Natural killer cell (primary cell): Measurements from ENCODE around the gene GSTK1. TPM values are rescaled to one million over a fixed set of nuclear protein-coding genes. Genes with fewer than 3 reads are reported as not detected.
A peak's percentile ranks its signal among the peaks of the same experiment; 100 is the strongest.

ENCODE experiments used
- ATAC-seq, 3 donors: fragments of 150-1000 bp in 2 of 3; fragments of 200-7000 bp in 1 of 3; cut with Tn5 transposase; 1 replicate in 1 of 3; 2 replicates in 2 of 3; pipeline ENCODE4 v1.10.0; 2021; ENCODE audit warnings: mild to moderate bottlenecking in 2 of 3, moderate library complexity in 2 of 3
- DNase-seq, 2 donors: peaks; one replicate each; pipeline versions ENCODE4 v3.0.0 to v3.0.0-alpha.2; 2013 to 2021; ENCODE audit warnings: mixed read lengths in 1 of 2
- H3K27ac ChIP-seq: one replicate; pipeline ENCODE4 v1.5.1; 2013; ENCODE audit warnings: mild to moderate bottlenecking, low read length
- H3K27me3 ChIP-seq: one replicate; pipeline ENCODE4 v1.6.1; 2013; ENCODE audit warnings: low read length; ENCODE audit not compliant: control insufficient read depth, insufficient read depth
- H3K36me3 ChIP-seq: one replicate; pipeline ENCODE4 v1.6.1; 2013; ENCODE audit warnings: low read length; ENCODE audit not compliant: control insufficient read depth, insufficient read depth
- H3K4me1 ChIP-seq: one replicate; pipeline ENCODE4 v1.6.1; 2013; ENCODE audit warnings: low read length; ENCODE audit not compliant: control insufficient read depth, insufficient read depth
- H3K4me3 ChIP-seq: one replicate; pipeline ENCODE4 v1.5.1; 2013; ENCODE audit warnings: low read length
- H3K9me3 ChIP-seq: one replicate; pipeline ENCODE4 v1.6.1; 2013; ENCODE audit warnings: low read length; ENCODE audit not compliant: control insufficient read depth, insufficient read depth
- H3K27ac Mint-ChIP-seq, 2 donors: one replicate each; pipeline ENCODE4 v1.8.0; 2022; ENCODE audit warnings: mild to moderate bottlenecking in 2 of 2, mixed read lengths in 2 of 2, moderate library complexity in 1 of 2
- H3K27me3 Mint-ChIP-seq, 2 donors: one replicate each; pipeline ENCODE4 v1.8.0; 2022; ENCODE audit warnings: low read depth in 2 of 2, mixed read lengths in 2 of 2
- H3K36me3 Mint-ChIP-seq: one replicate; pipeline ENCODE4 v1.8.0; 2022; ENCODE audit warnings: mixed read lengths
- H3K4me1 Mint-ChIP-seq, 2 donors: one replicate each; pipeline ENCODE4 v1.8.0; 2022; ENCODE audit warnings: mixed read lengths in 2 of 2
- H3K4me3 Mint-ChIP-seq: one replicate; pipeline ENCODE4 v1.8.0; 2022; ENCODE audit warnings: mild to moderate bottlenecking, moderate library complexity, mixed read lengths
- H3K9me3 Mint-ChIP-seq, 2 donors: one replicate each; pipeline ENCODE4 v1.8.0; 2022; ENCODE audit warnings: mixed read lengths in 2 of 2
- WGBS: methylation state at CpG from one replicate; pipeline ENCODE4 v1.1.7; 2013; ENCODE audit warnings: missing lambda C conversion rate; ENCODE audit not compliant: insufficient coverage; 5-methylcytosine and 5-hydroxymethylcytosine counted together
- intact Hi-C: fragments of 100-400 bp; cut with micrococcal nuclease; formaldehyde crosslinking; loops from one replicate; pipeline ENCODE4 v1.14.2; 2022
- total RNA-seq, 4 donors: library from RNA; stranded (reverse); fragments of 120-200 nt in 1 of 4; gene quantifications; one replicate each; pipeline versions ENCODE4 v1.2.3 to v1.2.4, GENCODE V29; 2013 to 2022
- TF ChIP-seq, protein P1 (sequence below): fragments of 200-600 bp; IDR thresholded peaks from one replicate; pipeline ENCODE4 v1.8.0; 2022; ENCODE audit warnings: antibody characterized with exemption

The GSTK1 gene
- total RNA-seq, 3 donors from 2014 or later (not counting 1 experiment from before 2014, with no cell fraction given), result 159 to 215 (median 181) TPM

DNA sequence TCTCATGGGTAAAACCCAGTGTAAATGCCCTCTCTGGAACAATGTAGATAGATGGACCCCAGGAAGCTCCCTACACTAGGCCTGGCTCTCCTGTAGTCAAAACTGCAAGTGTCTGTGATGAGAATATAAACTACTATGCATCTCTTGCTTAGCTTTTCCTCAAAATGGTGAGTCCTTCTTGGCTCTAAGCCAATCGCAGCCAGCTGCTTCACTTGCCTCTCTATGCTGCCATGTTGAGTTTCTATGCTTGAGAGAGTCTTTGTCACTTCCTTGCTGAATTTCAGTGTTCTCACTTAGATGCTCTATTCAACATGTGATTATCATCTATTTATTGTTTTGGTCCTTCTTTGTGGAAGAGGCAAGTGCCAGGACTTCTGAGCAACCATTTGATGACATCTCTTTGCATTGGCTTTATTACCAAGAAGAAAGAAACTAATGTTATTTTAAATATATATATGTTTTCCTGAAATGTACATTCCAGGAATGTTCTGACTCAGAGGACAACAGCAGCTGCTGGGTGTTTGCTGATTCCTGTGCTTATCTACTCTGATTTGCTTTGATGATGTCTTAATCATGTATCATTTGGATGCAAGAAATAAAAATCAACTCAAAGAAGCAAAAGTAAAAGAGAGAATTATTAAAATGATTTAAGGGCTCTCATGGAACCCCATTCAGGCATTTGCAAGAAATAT, 24.8 kb upstream of the GSTK1 start:
- TF ChIP-seq, protein P1, sequence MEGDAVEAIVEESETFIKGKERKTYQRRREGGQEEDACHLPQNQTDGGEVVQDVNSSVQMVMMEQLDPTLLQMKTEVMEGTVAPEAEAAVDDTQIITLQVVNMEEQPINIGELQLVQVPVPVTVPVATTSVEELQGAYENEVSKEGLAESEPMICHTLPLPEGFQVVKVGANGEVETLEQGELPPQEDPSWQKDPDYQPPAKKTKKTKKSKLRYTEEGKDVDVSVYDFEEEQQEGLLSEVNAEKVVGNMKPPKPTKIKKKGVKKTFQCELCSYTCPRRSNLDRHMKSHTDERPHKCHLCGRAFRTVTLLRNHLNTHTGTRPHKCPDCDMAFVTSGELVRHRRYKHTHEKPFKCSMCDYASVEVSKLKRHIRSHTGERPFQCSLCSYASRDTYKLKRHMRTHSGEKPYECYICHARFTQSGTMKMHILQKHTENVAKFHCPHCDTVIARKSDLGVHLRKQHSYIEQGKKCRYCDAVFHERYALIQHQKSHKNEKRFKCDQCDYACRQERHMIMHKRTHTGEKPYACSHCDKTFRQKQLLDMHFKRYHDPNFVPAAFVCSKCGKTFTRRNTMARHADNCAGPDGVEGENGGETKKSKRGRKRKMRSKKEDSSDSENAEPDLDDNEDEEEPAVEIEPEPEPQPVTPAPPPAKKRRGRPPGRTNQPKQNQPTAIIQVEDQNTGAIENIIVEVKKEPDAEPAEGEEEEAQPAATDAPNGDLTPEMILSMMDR, result no peak
- 85% methylated on average over 1 of the region's 1 CpG for WGBS
- Histone ChIP-seq H3K9me3 (no peaks in the 10 kb centered on the region), H3K36me3 (no peaks in the 10 kb centered on the region), H3K4me1 (peaks cover 3% of the 10 kb centered on the region), H3K27me3 (no peaks in the 10 kb centered on the region), H3K4me3 (no peak overlapping the region), H3K27ac (no peak overlapping the region)
- Mint-ChIP-seq H3K9me3 (peaks cover 2 to 12% of the 10 kb centered on the region in 2 donors), H3K36me3 (peaks cover 22% of the 10 kb centered on the region), H3K4me1 (no peaks in the 10 kb centered on the region), H3K27me3 (peaks cover 20 to 35% of the 10 kb centered on the region in 2 donors), H3K4me3 (no peak overlapping the region), H3K27ac (no peak overlapping the region)
- no peak for ATAC-seq
- intact Hi-C loops, result no loop called here
- no peak for DNase-seq

DNA sequence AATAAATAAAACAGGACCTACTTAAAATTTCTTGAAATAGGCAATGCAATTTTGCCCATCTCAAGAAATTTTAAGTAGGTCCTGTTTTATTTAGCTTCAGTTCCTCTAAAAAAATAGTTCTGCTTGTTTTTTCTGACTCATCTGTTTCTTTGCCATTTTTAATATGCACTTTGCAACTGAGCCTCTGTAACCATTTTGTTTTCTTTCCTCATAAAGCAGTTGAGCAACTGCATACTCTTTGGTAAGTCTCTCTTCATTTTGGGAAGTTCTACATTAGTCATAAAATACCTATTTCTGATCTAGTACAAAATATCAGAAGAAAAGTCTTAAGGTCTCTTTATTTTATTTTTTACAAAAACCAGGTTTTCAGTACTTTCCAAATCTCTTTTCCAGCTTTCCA, 23.4 kb upstream of the GSTK1 start:
- intact Hi-C loops, result loop anchor here (1.0 to 2.0 kb wide), 2 partner anchors 65 to 176 kb away; no protein-coding TSS in a partner anchor
- H3K27me3 ChIP-seq, result no peaks in the 10 kb centered on the region
- Mint-ChIP-seq H3K9me3 (peaks cover 2 to 12% of the 10 kb centered on the region in 2 donors), H3K4me3 (no peak overlapping the region), H3K27ac (no peak overlapping the region), H3K27me3 (peaks cover 20 to 41% of the 10 kb centered on the region in 2 donors), H3K4me1 (no peaks in the 10 kb centered on the region), H3K36me3 (peaks cover 22% of the 10 kb centered on the region)
- no peak for DNase-seq
- H3K9me3 ChIP-seq, result no peaks in the 10 kb centered on the region
- H3K36me3 ChIP-seq, result no peaks in the 10 kb centered on the region
- H3K27ac ChIP-seq, result no peak overlapping the region
- H3K4me1 ChIP-seq, result peaks cover 3% of the 10 kb centered on the region
- ATAC-seq, result no peak
- TF ChIP-seq, protein P1, result no peak
- H3K4me3 ChIP-seq, result no peak overlapping the region

DNA sequence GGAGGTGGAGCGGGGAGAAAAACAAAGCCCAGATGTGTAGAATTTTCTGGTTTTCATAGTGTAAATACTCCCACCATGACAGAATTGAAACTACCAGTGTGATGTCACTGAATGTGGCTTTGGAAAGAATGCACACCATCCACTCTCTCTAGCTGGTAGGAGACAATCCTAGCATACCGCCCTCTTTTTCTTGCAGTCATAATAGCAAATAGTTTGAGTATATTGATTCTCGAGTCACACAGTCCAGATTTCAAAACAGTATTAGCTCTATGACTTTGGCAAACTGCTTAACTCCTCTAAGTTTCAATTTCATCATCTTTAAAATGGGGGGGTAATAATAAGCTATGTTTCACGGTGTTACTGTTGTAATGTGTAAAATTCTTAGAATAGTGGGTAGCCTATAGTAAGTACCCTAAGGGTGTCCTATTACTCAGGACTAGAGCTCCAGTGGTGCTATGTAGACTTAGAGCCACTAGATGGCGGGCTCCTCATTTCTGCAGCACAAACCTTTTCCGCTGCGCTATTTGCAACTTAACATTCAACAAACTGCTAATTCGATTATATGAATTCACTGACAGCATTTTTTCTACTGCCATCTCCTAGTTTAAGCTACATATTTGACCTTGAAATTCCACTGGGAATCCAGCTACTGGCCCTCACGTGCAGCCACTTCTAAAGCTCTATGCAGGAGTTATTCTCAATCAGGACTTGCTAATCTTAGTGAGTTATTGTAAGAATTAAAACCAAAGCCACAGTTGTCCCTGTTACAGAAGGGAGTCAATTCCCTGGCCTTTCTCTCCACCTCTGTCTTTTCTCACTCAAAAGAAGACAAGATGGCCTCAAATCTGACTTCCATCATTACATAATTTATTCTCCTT, 22.7 kb upstream of the GSTK1 start:
- Mint-ChIP-seq H3K9me3 (peaks cover 2 to 12% of the 10 kb centered on the region in 2 donors), H3K36me3 (peaks cover 19% of the 10 kb centered on the region), H3K27me3 (peaks cover 16 to 36% of the 10 kb centered on the region in 2 donors), H3K4me1 (peaks cover 0 to 3% of the 10 kb centered on the region in 2 donors), H3K4me3 (no peak overlapping the region), H3K27ac (no peak overlapping the region)
- no peaks in the 10 kb centered on the region for H3K9me3 ChIP-seq
- no peaks in the 10 kb centered on the region for H3K36me3 ChIP-seq
- intact Hi-C loops, result loop anchor here (1.0 to 2.0 kb wide), 2 partner anchors 64 to 176 kb away; no protein-coding TSS in a partner anchor
- TF ChIP-seq, protein P1, result peak; percentile 97
- peak; percentile 37 to 88 for DNase-seq
- no peak overlapping the region for H3K4me3 ChIP-seq
- H3K4me1 ChIP-seq, result peaks cover 3% of the 10 kb centered on the region
- peak; percentile 93 to 99 (median 97) for ATAC-seq
- WGBS, result 3% methylated on average over 6 of the region's 9 CpGs
- H3K27me3 ChIP-seq, result no peaks in the 10 kb centered on the region
- no peak overlapping the region for H3K27ac ChIP-seq
